ENCODE measurements around the gene SRSF5.

Gene SRSF5

GRCh38 chr14:69794791-69795190, 27.8 kb downstream of the SRSF5 start:
- Histone ChIP-seq H3K4me3 (ENCODE audit: low read depth, low read length) (no peak overlapping the region), H3K36me3 (replicated peaks) (no peaks in the 10 kb centered on the region), H3K27me3 (replicated peaks) (no peaks in the 10 kb centered on the region), H3K27ac (no peak overlapping the region)
- TF ChIP-seq CTCF (IDR thresholded peaks at IDR 0.05; ENCODE audit: low read depth, low read length, missing control alignments): no peak
- in situ Hi-C loops (cut with HindIII; ENCODE audit: low pct_ligation_motif_present, low sequenced_read_pairs): no loop called here
- DNase-seq: no peak

DNA sequence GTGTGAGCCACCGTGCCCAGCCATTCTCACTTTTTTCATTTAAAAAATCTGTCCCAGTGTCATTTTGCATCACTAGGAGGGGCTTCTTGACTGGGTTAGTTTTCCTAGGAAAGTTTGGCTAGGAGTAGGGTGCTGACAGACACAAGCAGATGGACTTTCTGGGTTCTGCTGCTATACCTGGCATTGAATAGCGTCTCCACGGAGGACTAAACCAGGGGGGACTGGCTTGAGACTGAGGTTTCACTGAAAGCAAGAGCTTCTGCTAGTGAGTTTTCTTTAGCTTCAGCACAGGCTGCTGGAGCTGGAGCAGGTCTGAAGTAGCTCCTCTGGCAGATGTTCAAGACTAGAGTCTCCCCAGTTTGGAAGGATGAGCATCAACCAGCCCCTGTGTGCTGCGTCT, 28.7 kb downstream of the SRSF5 start:
- H3K36me3 ChIP-seq (replicated peaks): no peaks in the 10 kb centered on the region
- H3K27ac ChIP-seq: no peak overlapping the region
- in situ Hi-C loops (cut with HindIII; ENCODE audit: low pct_ligation_motif_present, low sequenced_read_pairs): no loop called here
- TF ChIP-seq CTCF (IDR thresholded peaks at IDR 0.05; ENCODE audit: low read depth, low read length, missing control alignments): no peak
- no peak overlapping the region for H3K4me3 ChIP-seq (ENCODE audit: low read depth, low read length)
- DNase-seq: no peak
- H3K27me3 ChIP-seq (replicated peaks): no peaks in the 10 kb centered on the region

- in situ Hi-C loops (cut with HindIII; ENCODE audit: low pct_ligation_motif_present, low sequenced_read_pairs): no loop called here
- no peak for DNase-seq
- H3K27me3 ChIP-seq (replicated peaks): no peaks in the 10 kb centered on the region
- no peaks in the 10 kb centered on the region for H3K36me3 ChIP-seq (replicated peaks)
- H3K27ac ChIP-seq: no peak within 1 kb of the TSS
- no peak within 1 kb of the TSS for H3K4me3 ChIP-seq (ENCODE audit: low read depth, low read length)
- no peak for TF ChIP-seq CTCF (IDR thresholded peaks at IDR 0.05; ENCODE audit: low read depth, low read length, missing control alignments)
These were observed 30.0 kb downstream of the SRSF5 start, which contains the start of gene SLC10A1 for GRCh38 chr14:69796797-69797500. TSS of gene SLC10A1 (minus strand) at chr14:69797241. CDS start at chr14:69797155, 86 bp downstream.

- in situ Hi-C loops (cut with HindIII; ENCODE audit: low pct_ligation_motif_present, low sequenced_read_pairs): no loop called here
- DNase-seq: no peak
- Histone ChIP-seq H3K36me3 (replicated peaks) (no peaks in the 10 kb centered on the region), H3K4me3 (ENCODE audit: low read depth, low read length) (no peak overlapping the region), H3K27me3 (replicated peaks) (no peaks in the 10 kb centered on the region), H3K27ac (no peak overlapping the region)
- TF ChIP-seq CTCF (IDR thresholded peaks at IDR 0.05; ENCODE audit: low read depth, low read length, missing control alignments): no peak
These were observed 30.8 kb downstream of the SRSF5 start for GRCh38 chr14:69797573-69798338.

- H3K36me3 ChIP-seq (replicated peaks): no peaks in the 10 kb centered on the region
- no peak for TF ChIP-seq CTCF (IDR thresholded peaks at IDR 0.05; ENCODE audit: low read depth, low read length, missing control alignments)
- no peaks in the 10 kb centered on the region for H3K27me3 ChIP-seq (replicated peaks)
- no peak overlapping the region for H3K4me3 ChIP-seq (ENCODE audit: low read depth, low read length)
- in situ Hi-C loops (cut with HindIII; ENCODE audit: low pct_ligation_motif_present, low sequenced_read_pairs): no loop called here
- DNase-seq: no peak
- no peak overlapping the region for H3K27ac ChIP-seq
These were observed 31.4 kb downstream of the SRSF5 start for GRCh38 chr14:69798339-69798735.
